Measurements from ENCODE around the gene SNCB. TPM values are rescaled to one million over a fixed set of nuclear protein-coding genes. Genes with fewer than 3 reads are reported as not detected.

Gene SNCB
- total RNA-seq, 2 donors from 2014 or later, result not detected

DNA sequence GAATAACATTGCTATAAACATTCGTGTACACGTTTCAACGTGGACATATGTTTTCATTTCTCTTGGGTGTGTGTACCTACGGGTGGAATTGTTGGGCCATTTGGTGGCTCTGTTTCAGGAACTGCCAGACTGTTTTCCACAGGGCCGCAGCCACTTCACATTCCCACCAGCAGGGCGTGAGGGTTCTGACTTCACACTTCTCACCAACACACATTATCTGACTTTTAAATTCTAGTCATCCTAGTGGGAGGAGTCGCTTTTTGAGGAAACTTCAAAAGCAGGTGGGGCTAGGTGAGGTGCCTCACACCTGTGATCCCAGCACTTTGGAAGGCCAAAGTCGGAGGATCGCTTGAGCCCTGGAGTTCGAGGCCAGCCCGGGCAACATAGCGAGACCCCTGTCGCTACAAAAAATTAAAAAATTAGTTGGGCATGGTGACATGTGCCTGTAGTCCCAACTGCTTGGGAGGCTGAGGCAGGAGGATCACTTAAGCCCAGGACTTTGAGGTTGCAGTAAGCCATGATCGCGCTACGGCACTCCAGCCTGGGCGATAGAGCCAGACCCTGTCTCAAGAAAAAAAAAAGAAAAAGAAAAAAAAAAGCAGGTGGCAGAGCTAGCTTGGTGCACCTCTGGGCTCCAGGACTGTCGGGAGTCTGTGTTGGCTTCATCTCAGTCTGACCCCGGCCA, 45.5 kb upstream of the SNCB start:
- no peak overlapping the region for H3K9ac ChIP-seq (ENCODE audit: low read depth in 2 of 2, low read length in 2 of 2)
- TF ChIP-seq, protein P1, sequence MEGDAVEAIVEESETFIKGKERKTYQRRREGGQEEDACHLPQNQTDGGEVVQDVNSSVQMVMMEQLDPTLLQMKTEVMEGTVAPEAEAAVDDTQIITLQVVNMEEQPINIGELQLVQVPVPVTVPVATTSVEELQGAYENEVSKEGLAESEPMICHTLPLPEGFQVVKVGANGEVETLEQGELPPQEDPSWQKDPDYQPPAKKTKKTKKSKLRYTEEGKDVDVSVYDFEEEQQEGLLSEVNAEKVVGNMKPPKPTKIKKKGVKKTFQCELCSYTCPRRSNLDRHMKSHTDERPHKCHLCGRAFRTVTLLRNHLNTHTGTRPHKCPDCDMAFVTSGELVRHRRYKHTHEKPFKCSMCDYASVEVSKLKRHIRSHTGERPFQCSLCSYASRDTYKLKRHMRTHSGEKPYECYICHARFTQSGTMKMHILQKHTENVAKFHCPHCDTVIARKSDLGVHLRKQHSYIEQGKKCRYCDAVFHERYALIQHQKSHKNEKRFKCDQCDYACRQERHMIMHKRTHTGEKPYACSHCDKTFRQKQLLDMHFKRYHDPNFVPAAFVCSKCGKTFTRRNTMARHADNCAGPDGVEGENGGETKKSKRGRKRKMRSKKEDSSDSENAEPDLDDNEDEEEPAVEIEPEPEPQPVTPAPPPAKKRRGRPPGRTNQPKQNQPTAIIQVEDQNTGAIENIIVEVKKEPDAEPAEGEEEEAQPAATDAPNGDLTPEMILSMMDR (IDR thresholded peaks at IDR 0.05), result no peak
- intact Hi-C loops (cut with DNase I), result no loop called here
- H3K9me3 ChIP-seq, result no peaks in the 10 kb centered on the region
- peaks cover 11% of the 10 kb centered on the region for H3K27me3 ChIP-seq
- H3K4me1 ChIP-seq, result no peaks in the 10 kb centered on the region
- no peak overlapping the region for H3K27ac ChIP-seq
- H3K4me3 ChIP-seq, result no peak overlapping the region
- no peak for DNase-seq
- H3K36me3 ChIP-seq, result no peaks in the 10 kb centered on the region

DNA sequence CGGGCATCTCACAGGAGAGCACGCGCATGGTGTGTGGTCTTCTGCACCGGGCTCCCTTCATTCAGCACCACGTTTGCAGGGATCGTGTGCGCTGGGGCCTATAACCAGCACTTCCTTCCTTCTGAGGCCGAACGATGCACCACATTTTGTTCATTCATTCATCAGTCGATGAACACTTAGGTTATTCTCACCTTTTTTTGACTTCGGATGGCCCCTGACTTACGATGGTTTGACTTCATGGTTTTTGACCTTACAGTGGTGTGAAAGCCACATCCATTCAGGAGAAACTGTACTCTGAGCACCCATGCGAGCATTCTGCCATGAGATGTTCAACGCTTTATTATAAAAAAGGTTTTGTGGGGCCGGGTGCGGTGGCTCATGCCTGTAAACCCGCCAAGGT, 44.5 kb upstream of the SNCB start:
- Histone ChIP-seq H3K36me3 (no peaks in the 10 kb centered on the region), H3K4me3 (no peak overlapping the region), H3K4me1 (no peaks in the 10 kb centered on the region), H3K27ac (no peak overlapping the region), H3K27me3 (peaks cover 2% of the 10 kb centered on the region), H3K9ac (ENCODE audit: low read depth in 2 of 2, low read length in 2 of 2) (no peak overlapping the region), H3K9me3 (no peaks in the 10 kb centered on the region)
- TF ChIP-seq, protein P1 (IDR thresholded peaks at IDR 0.05), result no peak
- intact Hi-C loops (cut with DNase I), result no loop called here
- no peak for DNase-seq

DNA sequence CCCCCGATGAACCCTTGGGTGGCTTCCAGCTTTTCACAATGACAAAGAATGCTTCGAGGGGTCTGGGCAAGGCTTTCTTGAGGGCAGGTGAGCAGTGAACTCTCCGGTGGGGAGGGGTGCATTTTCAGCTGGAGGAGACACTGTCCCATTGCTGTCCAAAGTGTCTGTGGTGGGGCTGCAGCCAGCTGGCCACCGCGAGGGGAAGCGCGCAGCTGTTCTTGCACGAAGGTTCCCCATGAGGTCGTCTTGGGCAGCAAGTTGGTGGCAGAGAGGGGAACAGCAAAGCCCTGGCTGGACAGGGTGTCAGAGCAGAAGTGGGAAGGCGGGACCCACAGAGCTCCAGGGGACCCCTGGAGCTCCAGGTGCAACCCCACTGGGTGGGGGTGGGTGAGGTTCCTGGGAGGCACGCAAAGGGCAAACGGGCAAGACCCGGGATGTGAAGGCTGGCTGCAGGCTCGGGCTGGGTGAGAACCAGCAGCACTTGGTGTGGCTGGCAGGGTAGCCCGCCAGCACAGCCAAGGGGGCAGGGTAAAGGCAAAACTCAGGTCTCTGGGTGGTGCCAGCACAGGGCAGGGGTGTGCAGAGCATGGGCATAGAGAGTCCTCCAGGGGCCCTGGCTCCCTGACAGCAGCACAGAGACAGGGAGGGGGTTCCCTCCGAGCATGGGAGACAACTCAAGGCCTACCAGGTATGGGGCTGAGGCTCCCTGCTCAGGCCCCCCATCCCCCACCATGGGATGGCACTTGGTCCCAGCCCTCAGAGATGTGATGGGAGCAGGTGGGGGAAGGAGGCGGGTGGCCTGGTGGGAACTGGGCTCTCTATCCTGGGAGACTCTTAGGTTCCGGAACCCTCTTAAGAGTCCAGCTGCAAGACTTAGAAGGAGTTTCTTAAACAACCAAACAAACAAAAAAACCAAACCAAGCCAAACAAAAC, 43.6 kb upstream of the SNCB start:
- no peaks in the 10 kb centered on the region for H3K4me1 ChIP-seq
- H3K9me3 ChIP-seq, result no peaks in the 10 kb centered on the region
- no peaks in the 10 kb centered on the region for H3K27me3 ChIP-seq
- DNase-seq, result no peak
- intact Hi-C loops (cut with DNase I), result no loop called here
- H3K4me3 ChIP-seq, result no peak overlapping the region
- H3K27ac ChIP-seq, result no peak overlapping the region
- TF ChIP-seq, protein P1 (IDR thresholded peaks at IDR 0.05), result no peak
- no peaks in the 10 kb centered on the region for H3K36me3 ChIP-seq
- no peak overlapping the region for H3K9ac ChIP-seq (ENCODE audit: low read depth in 2 of 2, low read length in 2 of 2)

DNA sequence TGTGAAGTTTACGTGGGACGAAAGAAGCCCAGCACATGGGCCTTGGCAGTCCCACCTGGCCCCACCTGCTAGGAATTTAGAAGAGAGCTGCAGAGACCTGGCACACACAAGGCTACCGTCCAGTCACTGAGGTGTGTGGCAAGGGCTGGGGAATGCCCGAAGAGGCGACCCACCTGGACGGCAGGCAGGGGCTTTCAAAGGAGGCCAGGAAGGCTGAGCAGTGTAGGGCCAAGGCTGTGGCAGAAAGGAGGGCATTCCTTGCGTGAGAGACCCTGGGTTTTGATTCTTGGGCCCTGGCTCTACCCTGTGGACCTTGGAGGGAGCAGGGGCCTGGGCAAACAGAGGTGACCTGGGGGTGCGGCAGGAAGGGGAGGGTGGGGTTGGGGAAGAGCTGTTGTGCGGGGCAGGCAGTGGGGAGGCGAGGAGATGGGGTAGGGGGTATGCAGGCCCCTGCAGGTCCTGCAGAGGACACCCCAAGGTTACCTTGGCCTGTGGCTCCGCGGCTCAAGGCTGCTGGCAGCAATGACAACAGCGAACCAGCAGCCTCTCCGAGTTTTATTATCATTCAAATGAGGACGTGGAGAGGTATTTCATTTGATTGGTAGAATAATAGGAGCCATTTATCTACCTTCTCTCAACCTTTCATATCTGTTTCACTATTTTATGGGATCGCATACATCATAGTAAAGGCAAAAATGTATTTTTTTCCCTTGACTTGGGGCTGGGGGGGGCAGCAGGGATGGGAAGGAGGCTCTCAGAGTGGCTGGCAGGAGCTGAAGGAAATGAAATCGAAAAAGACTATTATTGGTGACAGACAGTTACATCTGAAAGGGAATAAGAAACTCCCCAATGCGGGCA, 41.8 kb upstream of the SNCB start:
- no peaks in the 10 kb centered on the region for H3K36me3 ChIP-seq
- no peak for DNase-seq
- no peak overlapping the region for H3K4me3 ChIP-seq
- H3K27me3 ChIP-seq, result no peaks in the 10 kb centered on the region
- no peak overlapping the region for H3K9ac ChIP-seq (ENCODE audit: low read depth in 2 of 2, low read length in 2 of 2)
- H3K4me1 ChIP-seq, result no peaks in the 10 kb centered on the region
- TF ChIP-seq, protein P1 (IDR thresholded peaks at IDR 0.05), result no peak
- no peak overlapping the region for H3K27ac ChIP-seq
- intact Hi-C loops (cut with DNase I), result no loop called here
- no peaks in the 10 kb centered on the region for H3K9me3 ChIP-seq

DNA sequence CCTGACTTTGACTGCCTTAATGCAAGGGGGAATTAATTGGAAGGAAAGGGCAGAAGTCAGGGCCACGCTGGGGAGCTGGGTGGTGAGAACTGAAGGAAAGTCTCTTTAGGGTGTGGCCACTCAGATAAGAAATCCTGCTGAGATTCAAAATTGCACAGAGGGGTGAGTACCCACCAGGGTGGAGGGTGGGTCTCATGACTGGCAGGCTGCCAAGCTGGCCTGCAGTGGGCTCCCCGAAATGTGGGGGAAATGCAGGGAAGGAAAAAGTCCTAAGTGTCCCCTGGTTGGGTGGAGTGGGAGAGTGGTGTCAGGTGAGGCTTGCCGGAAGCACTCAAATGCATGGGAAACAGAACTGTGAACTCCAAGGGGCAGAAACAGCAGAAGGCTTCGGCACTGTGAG, 41.1 kb upstream of the SNCB start:
- no peaks in the 10 kb centered on the region for H3K27me3 ChIP-seq
- intact Hi-C loops (cut with DNase I), result no loop called here

More for the DNA sequence above, 41.1 kb upstream of the SNCB start:
- no peaks in the 10 kb centered on the region for H3K9me3 ChIP-seq
- TF ChIP-seq, protein P1 (IDR thresholded peaks at IDR 0.05), result no peak
- no peaks in the 10 kb centered on the region for H3K4me1 ChIP-seq
- no peak overlapping the region for H3K27ac ChIP-seq
- DNase-seq, result no peak
- H3K36me3 ChIP-seq, result no peaks in the 10 kb centered on the region
- no peak overlapping the region for H3K9ac ChIP-seq (ENCODE audit: low read depth in 2 of 2, low read length in 2 of 2)
- no peak overlapping the region for H3K4me3 ChIP-seq

Measured in colonic mucosa (tissue), 4 donors.